Measurements from ENCODE around the gene ACAP1. TPM values are rescaled to one million over a fixed set of nuclear protein-coding genes. Genes with fewer than 3 reads are reported as not detected.
A peak's percentile ranks its signal among the peaks of the same experiment; 100 is the strongest.
"Not testable (repeated sequence)": the region's sequence is repeated elsewhere in the genome, so short reads cannot be mapped to it uniquely, and the experiment has no call there.

Gene ACAP1
- total RNA-seq, 1 donor from 2014 or later = 328 TPM

DNA sequence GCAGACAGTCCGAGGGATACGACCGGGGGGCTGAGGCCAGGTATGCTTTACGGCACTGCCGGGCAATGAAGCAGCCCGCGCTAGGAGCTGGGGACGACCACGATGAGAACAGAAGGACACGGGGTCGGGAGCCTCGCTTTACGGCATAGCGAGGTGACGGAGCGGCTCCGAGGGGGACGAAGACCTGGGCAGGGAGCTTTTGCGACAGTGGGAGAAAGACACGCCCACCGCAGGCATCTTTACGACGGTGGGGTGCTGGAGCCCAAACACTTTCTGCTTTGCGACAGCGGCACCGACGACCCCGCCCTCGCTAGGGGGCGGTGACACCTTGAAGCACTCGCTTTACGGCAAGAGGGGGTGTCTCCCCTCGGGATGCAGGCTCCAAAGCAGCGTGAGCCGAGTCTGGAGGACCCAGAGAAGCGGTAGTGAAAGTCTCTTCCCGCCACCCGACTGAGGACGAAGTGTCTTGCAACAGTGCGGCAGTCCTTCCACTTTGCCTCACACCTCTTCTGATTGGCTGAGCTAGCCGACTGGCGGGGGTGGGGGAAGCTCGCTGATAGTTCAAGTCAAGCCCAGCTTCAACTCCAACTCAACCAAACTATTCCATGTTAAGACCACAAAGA is 6.8 kb upstream of the ACAP1 start:
- intact Hi-C loops (cut with micrococcal nuclease) = loop anchor here (1.0 to 2.0 kb wide), 11 partner anchors 8 to 359 kb away; partner anchors contain the start of genes EIF5A, ELP5, GPS2 and PHF23
- ChIA-PET CTCF (interaction anchor here (0.6 to 3.1 kb wide), 8 partner anchors 11 to 266 kb away, joined by 3 to 19 read pairs (median 4); partner anchors contain the start of genes GPS2 and SOX15), POLR2A (interaction anchor here (0.6 to 3.8 kb wide), 40 partner anchors 8 to 1939 kb away, joined by 3 to 62 read pairs (median 5); partner anchors contain the start of genes CD68, CTC1, CTDNEP1 and DVL2)
- peaks cover 41% of the 10 kb centered on the region for H3K4me1 Mint-ChIP-seq
- TF ChIP-seq, protein P1, sequence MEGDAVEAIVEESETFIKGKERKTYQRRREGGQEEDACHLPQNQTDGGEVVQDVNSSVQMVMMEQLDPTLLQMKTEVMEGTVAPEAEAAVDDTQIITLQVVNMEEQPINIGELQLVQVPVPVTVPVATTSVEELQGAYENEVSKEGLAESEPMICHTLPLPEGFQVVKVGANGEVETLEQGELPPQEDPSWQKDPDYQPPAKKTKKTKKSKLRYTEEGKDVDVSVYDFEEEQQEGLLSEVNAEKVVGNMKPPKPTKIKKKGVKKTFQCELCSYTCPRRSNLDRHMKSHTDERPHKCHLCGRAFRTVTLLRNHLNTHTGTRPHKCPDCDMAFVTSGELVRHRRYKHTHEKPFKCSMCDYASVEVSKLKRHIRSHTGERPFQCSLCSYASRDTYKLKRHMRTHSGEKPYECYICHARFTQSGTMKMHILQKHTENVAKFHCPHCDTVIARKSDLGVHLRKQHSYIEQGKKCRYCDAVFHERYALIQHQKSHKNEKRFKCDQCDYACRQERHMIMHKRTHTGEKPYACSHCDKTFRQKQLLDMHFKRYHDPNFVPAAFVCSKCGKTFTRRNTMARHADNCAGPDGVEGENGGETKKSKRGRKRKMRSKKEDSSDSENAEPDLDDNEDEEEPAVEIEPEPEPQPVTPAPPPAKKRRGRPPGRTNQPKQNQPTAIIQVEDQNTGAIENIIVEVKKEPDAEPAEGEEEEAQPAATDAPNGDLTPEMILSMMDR (IDR thresholded peaks at IDR 0.05) = no peak
- no peaks in the 10 kb centered on the region for H3K27me3 Mint-ChIP-seq
- peak overlapping the region; percentile 96 for H3K27ac Mint-ChIP-seq
- H3K9me3 Mint-ChIP-seq = no peaks in the 10 kb centered on the region
- peak; percentile 92 for DNase-seq
- peaks cover 33% of the 10 kb centered on the region for H3K36me3 Mint-ChIP-seq (ENCODE audit: low read depth)
- ATAC-seq (ENCODE audit: low read depth) = peak; percentile 74
- peak overlapping the region; percentile 95 for H3K4me3 Mint-ChIP-seq

DNA sequence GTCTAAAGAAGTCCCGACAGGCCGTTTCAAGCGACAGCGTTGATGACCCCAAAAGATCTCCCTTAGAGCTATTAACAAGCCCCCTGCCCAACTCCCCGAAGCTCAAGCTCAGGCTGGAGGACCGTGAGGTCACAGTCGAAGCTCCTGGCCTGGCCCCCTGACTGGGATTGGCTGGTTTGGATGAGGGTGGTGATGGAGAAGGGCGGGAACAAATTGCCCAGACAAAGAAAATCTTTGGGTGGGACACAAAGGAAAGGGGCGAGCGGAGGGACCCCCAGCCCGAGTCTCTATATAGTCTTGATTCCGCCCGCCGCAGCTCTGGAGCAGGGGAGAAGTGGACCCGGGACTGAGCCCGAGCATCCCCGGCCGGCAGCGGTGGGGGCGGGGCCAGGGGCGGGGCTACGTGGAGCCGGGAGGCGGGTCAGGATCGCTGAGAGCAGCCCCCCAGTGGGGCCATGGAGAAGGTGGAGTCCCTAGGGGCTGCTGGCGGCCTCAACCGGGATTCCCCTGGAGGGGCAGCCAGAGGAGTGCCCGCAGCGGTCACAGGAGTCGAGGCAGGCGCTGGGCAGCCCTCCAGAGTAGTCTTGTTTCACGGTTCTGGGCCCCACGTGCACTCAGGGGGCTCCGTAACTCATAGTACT is 6.2 kb upstream of the ACAP1 start:
- H3K36me3 Mint-ChIP-seq (ENCODE audit: low read depth) = peaks cover 28% of the 10 kb centered on the region
- no peaks in the 10 kb centered on the region for H3K27me3 Mint-ChIP-seq
- H3K27ac Mint-ChIP-seq = peak overlapping the region; percentile 96
- TF ChIP-seq, protein P1 (IDR thresholded peaks at IDR 0.05) = no peak
- peak; percentile 75 for DNase-seq
- peak; percentile 50 for ATAC-seq (ENCODE audit: low read depth)
- intact Hi-C loops (cut with micrococcal nuclease) = loop anchor here (1.0 to 2.0 kb wide), 11 partner anchors 7 to 358 kb away; partner anchors contain the start of genes EIF5A, ELP5, GPS2 and PHF23
- no peaks in the 10 kb centered on the region for H3K9me3 Mint-ChIP-seq
- ChIA-PET CTCF (interaction anchor here (0.6 to 3.1 kb wide), 9 partner anchors 12 to 265 kb away, joined by 3 to 19 read pairs (median 3); partner anchors contain the start of genes GPS2 and SOX15), POLR2A (interaction anchor here (0.6 to 3.8 kb wide), 39 partner anchors 8 to 1940 kb away, joined by 3 to 62 read pairs (median 5); partner anchors contain the start of genes CD68, CTC1, CTDNEP1 and DVL2)
- H3K4me1 Mint-ChIP-seq = peaks cover 44% of the 10 kb centered on the region
- peak overlapping the region; percentile 95 for H3K4me3 Mint-ChIP-seq

DNA sequence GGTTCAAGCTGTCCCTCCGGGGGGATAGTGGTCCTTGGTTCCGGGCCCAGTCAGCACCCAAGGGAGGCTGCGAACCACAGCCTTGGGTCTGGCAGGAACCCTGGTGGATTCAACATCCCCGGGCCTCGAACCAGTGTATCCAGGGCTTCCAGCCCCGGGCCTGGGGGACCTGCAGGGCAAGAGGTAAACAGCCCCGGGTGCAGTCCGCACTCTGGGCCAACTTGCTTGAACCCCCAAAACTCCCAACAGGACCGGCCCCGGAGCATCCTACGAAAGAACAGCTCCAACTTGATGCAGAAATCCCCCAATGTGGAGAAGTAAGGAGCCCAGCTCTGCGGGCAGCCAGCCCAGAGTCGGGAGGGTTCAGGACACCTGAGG is 5.7 kb upstream of the ACAP1 start:
- H3K27me3 Mint-ChIP-seq = no peaks in the 10 kb centered on the region
- H3K4me3 Mint-ChIP-seq = peak overlapping the region; percentile 95
- H3K36me3 Mint-ChIP-seq (ENCODE audit: low read depth) = peaks cover 23% of the 10 kb centered on the region
- POLR2A ChIA-PET = interaction anchor here (1.3 to 3.8 kb wide), 8 partner anchors 14 to 295 kb away, joined by 3 to 62 read pairs (median 10); partner anchors contain the start of genes CD68, CTDNEP1, GPS2 and PHF23
- ATAC-seq (ENCODE audit: low read depth) (no peak), DNase-seq (no peak)
- CTCF ChIA-PET = interaction anchor here (1.4 to 3.1 kb wide), 2 partner anchors 14 to 20 kb away, joined by 3 to 19 read pairs; no protein-coding TSS in a partner anchor
- intact Hi-C loops (cut with micrococcal nuclease) = no loop called here
- H3K9me3 Mint-ChIP-seq = no peaks in the 10 kb centered on the region
- H3K4me1 Mint-ChIP-seq = peaks cover 50% of the 10 kb centered on the region
- H3K27ac Mint-ChIP-seq = peak overlapping the region; percentile 96
- TF ChIP-seq, protein P1 (IDR thresholded peaks at IDR 0.05) = no peak

DNA sequence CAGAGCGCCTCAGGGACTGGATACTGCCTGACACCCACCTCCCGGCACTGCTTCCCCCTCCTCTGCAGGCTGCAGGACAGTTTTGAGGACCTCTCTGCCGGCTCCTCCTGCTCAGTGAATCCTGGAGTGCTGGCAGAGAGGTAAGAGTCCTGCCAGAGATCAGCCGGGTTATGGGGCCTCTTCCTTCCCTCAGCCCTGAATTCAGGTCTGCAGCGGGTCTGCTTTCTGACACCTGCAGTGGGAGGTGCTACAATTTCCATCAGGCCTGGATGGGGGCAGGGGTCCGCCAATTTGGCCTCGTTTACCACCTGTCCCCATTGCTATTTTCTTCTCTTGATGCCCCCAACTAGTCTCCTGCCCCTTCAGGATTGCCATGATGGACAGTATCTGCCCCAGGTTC is 4.2 kb upstream of the ACAP1 start:
- ATAC-seq (ENCODE audit: low read depth) (no peak), DNase-seq (no peak)
- intact Hi-C loops (cut with micrococcal nuclease) = no loop called here
- peak overlapping the region; percentile 16 for H3K4me3 Mint-ChIP-seq
- POLR2A ChIA-PET = interaction anchor here (0.7 to 1.0 kb wide), 2 partner anchors 19 to 242 kb away, joined by 3 read pairs; no protein-coding TSS in a partner anchor
- peaks cover 60% of the 10 kb centered on the region for H3K4me1 Mint-ChIP-seq
- TF ChIP-seq, protein P1 (IDR thresholded peaks at IDR 0.05) = no peak
- no peaks in the 10 kb centered on the region for H3K27me3 Mint-ChIP-seq
- CTCF ChIA-PET = no interaction called here
- peak overlapping the region; percentile 78 for H3K27ac Mint-ChIP-seq
- H3K9me3 Mint-ChIP-seq = no peaks in the 10 kb centered on the region
- H3K36me3 Mint-ChIP-seq (ENCODE audit: low read depth) = peaks cover 14% of the 10 kb centered on the region

DNA sequence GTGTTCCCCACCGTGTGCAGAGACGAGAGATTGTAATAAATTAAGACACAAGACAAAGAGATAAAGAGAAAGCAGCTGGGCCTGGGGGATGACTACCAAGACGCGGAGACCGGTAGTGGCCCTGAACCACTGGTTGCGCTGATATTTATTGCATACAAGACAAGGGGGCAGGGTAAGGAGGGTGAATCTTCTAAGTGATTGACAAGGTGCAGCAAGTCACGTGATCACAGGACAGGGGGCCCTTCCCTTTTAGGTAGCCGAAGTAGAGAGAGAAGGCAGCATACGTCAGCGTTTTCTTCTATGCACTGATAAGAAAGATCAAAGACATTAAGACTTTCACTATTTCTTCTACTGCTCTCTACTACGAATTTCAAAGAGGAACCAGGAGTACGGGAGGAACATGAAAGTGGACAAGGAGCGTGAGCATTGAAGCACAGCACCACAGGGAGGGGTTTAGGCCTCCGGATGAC is 3.7 kb upstream of the ACAP1 start:
- POLR2A ChIA-PET = interaction anchor here (0.7 to 1.0 kb wide), 2 partner anchors 18 to 241 kb away, joined by 3 read pairs; no protein-coding TSS in a partner anchor
- ATAC-seq (ENCODE audit: low read depth); H3K9me3 Mint-ChIP-seq; H3K27me3 Mint-ChIP-seq; DNase-seq; intact Hi-C loops (cut with micrococcal nuclease); CTCF ChIA-PET: not testable (repeated sequence)
- Mint-ChIP-seq H3K36me3 (ENCODE audit: low read depth) (peaks cover 16% of the 10 kb centered on the region), H3K4me1 (peaks cover 65% of the 10 kb centered on the region), H3K27ac (peak overlapping the region; percentile 78), H3K4me3 (peak overlapping the region; percentile 16)
